Measurements from ENCODE around the gene F12.
"Not testable (repeated sequence)": the region's sequence is repeated elsewhere in the genome, so short reads cannot be mapped to it uniquely, and the experiment has no call there.

Gene F12

DNA sequence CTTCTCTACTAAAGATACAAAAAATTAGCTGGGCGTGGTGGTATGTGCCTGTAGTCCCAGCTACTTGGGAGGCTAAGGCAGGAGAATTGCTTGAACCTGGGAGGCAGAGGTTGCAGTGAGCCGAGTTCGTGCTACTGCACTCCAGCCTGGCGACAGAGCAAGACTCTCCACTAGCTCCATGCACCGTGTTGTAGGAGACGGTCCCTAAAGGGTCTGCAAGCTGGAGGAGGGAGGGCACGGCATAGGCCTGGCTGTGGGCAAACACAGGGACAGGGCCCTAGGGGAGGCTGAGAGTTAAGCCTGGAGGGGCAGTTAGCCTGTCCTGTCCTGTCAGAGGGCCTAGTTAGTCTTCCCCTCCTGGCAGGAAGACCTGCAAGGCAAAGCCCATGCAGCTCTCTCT, 48.6 kb downstream of the F12 start:
- DNase-seq (ENCODE audit: extremely low spot score, insufficient read length, low read depth); FAIRE-seq: not testable (repeated sequence)

DNA sequence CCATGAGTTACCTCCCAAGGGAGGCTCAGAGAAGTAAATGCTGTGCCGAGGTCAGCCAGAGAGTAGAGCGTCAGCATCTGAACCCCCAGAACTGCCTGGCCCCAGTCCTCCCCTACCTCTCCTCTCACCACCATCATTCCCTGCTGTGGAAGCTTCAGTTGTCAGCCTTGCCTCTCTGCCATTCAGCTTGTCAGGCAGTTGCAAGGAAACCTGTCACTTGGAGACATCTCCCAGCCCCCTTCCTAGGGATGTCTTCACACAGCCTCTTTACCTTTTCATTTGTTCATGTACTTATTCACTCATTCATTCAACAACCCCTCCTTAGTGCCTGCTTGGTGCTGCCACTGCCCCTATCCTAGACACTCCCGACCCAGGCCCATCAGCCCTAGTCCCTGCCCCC, 49.5 kb downstream of the F12 start:
- no peak for FAIRE-seq
- no peak for DNase-seq (ENCODE audit: extremely low spot score, insufficient read length, low read depth)

DNA sequence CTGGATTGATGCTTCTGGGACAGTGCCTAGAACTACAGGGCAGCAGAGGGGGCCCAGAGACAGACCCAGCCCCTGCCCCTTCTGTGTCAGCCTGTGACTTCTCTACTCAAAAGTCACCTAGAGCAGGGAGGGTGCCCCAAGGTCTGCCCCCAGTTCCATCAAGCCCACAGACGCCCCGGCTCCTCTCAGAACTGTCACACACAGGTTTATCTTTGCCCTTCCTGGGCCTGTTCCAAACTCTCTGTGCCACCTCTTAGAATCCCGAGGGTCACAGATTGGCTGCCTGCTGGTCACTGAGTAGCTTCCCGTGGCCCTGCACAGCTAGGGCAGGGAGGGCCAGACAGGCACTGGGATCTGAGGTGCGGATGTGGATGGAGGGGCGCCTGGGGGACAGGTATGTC, 49.9 kb downstream of the F12 start:
- FAIRE-seq (no peak), DNase-seq (ENCODE audit: extremely low spot score, insufficient read length, low read depth) (no peak)

DNA sequence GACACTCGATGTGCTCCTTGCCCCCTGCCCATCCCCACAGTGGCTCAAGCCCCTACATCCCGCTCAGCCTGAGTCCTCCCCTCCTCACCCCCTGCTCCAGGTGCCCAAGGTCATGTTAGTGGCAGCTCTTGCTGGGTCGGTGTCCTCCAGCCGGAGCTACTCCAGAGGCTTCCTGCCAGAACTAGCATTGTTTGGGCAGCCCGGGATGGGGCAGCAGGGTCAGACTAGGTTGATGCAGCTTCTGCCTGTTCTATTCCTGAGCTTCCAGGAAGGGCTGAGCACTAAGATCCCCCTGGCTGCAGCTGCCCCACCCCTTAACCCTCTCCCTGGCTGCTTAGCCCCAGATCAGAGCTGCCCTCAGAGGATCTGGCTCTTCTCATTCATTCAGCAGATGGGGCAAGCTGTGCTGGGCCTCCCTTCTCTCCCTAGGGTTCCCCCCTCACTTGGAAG, 51.0 kb downstream of the F12 start:
- FAIRE-seq (no peak), DNase-seq (ENCODE audit: extremely low spot score, insufficient read length, low read depth) (no peak)

DNA sequence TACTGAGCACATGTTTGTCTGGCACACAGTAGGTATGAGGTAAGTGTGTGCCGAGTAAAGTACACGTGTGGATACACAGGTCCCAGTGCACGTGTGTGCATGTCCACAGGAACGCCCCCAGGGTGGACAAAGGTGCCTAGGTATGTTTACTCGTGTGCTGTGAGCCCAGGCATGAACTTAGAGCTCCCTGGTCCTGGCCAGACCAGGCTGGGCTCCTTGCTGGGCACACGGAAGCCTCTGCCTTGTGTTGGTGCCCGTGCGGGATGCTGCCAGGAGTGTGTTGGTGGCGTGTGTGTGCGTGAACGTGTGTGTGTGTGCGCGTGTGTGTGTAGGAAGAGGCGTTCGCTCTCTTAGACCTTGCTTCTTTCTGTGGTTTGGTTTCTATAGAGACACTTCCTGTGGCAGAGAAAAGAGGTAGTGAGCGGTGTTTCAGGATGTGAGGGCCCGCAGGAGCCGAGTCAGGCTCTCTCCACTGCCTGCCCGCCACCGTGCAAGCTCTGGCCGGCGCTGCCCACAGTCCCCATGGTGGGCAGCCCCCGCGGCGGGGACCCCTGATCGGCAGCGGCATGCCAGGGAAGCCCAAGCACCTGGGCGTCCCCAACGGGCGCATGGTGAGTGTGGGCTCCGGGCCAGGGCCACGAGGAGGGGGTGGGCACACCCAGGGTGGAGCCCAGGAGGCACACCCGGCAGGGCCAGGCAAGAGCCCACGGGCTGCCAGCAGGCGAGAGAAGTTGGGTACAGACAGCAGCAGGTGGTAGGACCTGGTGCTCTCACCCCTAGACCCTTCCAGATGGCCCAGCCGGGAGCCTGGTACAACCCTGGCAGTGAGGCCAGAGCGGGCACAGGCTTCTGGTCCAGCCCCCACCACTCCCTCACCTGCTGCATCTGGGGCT, 51.7 kb downstream of the F12 start, which contains the start of gene RGS14:
RGS14 (plus strand) TSS at position 466 of the 893 bp plus-strand sequence; CDS start at position 567, 101 bp downstream.
- DNase-seq (ENCODE audit: extremely low spot score, insufficient read length, low read depth) (peak; percentile 76), FAIRE-seq (peak; percentile 99)

DNA sequence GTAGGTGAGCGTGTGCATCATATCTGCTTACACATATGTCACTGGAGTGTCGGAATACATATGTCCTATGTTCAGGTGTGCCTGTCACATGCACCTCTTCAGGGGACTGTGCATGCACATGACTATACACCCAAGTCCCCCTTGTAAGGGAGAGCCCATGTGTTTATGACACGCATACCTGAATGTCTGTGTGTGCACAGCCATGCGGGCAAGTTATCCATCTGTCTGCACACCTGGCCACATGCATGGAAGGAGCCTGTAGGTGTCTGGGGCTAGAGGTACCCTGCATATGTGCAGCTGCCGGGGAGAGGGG, 52.3 kb downstream of the F12 start:
- FAIRE-seq (no peak), DNase-seq (ENCODE audit: extremely low spot score, insufficient read length, low read depth) (no peak)

DNA sequence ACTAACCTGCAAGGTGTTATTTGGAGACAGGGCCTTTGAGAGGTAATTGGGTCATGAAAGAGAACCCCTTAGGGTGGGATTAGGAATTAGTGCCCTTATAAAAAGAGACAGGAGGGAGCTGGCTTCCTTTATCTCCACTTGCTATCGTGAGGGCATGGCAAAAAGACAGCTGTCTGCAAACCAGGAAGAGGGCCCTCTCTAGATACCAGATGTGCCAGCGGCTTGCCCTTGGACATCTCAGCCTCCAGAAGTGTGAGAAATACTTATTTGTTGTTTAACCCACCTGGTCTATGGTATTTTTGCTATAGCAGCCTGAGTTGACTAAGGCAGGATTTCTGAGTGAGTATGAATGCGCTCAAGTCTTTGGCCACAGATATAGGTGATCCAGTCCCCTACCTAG, 52.6 kb downstream of the F12 start:
- DNase-seq (ENCODE audit: extremely low spot score, insufficient read length, low read depth) (no peak), FAIRE-seq (no peak)

DNA sequence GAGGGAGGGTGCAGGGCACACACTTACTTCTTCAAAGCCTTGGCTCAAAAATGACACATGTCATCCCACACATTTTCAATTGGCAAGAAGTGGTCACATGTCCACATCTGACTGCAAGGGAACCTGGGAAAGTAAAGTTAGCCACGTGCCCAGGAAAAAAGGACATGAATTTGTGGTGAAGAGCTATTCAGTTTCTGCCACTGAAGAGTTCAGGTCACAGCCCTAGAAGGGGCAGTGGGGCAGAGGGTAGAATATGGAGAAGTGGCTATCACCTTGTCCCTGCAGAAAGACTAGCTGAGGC, 53.5 kb downstream of the F12 start:
- DNase-seq (ENCODE audit: extremely low spot score, insufficient read length, low read depth) (no peak), FAIRE-seq (no peak)

DNA sequence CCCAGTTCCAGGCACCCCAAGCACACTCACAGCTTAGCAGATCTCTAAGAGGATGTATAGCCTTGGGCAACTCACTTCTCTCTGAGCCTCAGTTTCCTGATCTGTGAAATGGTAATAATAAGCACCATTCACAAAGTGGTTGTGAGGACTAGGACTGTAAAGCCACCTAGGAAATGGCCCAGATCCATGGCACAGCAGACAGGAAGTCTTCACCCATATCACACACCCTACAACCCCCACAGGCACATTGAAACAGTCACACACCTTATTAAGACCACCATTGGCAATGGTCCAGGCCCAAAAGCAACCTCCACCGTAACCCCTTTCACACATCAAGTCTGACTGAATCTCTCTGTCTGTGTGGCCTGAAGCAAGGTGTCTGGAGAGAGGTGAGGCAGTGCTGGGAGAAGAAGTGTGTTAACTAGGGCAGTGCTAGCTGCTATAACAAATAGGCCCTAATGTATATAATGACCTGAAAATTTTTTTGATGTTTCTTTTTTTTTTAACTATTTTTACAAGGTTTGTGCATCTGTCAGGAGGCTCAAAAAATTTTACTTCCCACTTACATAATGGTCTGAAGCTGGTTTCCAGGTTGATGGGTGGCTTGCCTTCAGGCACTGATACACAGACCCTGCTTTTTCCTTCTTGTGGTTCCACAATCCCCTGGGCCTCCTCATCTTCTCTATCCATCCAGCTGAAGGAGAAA, 54.0 kb downstream of the F12 start:
- DNase-seq (ENCODE audit: extremely low spot score, insufficient read length, low read depth): no peak
- no peak for FAIRE-seq

DNA sequence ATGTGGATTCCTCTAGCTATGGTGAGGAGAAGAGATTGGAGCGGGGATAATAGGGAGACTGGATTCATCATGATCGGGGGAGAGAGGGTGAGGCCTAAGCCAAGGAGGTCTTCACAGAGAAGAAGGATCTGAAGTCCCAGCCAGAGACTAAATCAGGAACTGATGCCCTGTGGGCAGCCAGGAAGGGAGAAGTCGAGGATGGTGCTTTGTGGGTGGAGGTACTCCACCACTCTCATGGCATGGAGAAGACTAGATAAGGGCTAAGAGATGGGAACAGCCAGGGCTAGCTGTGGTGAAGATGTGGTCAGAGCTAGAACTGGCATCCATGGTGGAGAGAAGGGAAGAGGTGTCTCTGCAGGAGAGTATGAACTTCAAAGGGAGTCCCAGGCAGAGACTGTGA, 54.7 kb downstream of the F12 start:
- DNase-seq (ENCODE audit: extremely low spot score, insufficient read length, low read depth) (no peak), FAIRE-seq (no peak)

DNA sequence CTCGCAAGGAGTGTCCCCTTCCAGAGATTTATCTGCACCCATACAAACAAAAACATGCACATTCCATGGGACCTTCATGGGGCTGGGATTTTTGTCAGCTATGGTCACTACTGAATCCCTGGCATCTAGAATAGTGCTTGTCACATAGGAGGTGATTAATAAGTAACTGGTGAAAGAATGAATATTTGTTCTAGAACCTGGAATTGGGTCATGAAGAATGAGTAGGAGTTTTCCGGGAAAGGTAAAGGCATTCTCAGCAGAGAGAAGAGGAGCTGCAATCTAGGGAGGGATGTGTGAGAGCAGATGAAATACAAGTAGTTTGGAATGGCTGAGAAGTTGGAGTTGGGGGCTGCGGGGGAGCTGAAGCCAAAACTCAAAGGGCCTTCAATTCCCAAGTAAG, 55.1 kb downstream of the F12 start:
- FAIRE-seq: no peak

DNA sequence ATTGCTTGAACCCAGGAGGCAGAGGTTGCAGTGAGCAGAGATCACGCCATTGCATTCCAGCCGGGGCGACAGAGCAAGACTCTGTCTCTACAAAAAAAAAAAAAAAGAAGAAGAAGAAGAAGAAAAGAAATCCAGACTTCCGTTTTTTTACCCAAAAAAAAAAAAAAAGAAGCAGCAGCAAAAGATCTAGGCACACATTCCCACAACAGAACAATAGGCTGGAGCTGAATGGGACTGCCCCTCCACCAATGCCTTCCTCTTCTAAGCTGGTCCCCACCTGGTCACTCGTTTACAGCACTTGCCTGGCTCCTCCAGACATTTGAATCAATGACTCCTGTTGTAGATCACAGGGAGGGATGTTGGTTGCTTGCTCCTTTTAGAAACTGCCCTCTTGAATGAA, 56.3 kb downstream of the F12 start:
- FAIRE-seq: no peak
- DNase-seq (ENCODE audit: extremely low spot score, insufficient read length, low read depth): no peak

More for the DNA sequence above, 55.1 kb downstream of the F12 start:
- no peak for DNase-seq (ENCODE audit: extremely low spot score, insufficient read length, low read depth)
